Activated CD8-positive, alpha-beta T cell treated with anti-CD3 and anti-CD28 coated beads, Interleukin-2, amount 10 ng/mL, durations not matched to agents 7 days and 5 days (primary cell): ENCODE results near the gene SF3A2. TPM values are rescaled to one million over a fixed set of nuclear protein-coding genes. Genes with fewer than 3 reads are reported as not detected.

Source experiments
- ATAC-seq: fragments of 150-1000 bp; cut with Tn5 transposase; one replicate; pipeline ENCODE4 v1.10.0; 2021; ENCODE audit warnings: moderate library complexity
- CTCF ChIA-PET: fragments of 350-600 bp; sonication (Branson Sonifier 250); formaldehyde crosslinking; loops from one replicate; lab custom pipeline; 2021; ENCODE audit warnings: antibody characterized with exemption; lab: Charles Lee
- POLR2A ChIA-PET: fragments of 350-600 bp; sonication (Branson Sonifier 250); formaldehyde crosslinking; loops from one replicate; lab custom pipeline; 2021; ENCODE audit warnings: antibody characterized with exemption; lab: Charles Lee
- DNase-seq: peaks from one replicate; pipeline ENCODE4 v3.0.0-alpha.2; 2020
- H3K27ac Mint-ChIP-seq: one replicate; pipeline ENCODE4 v1.8.0; 2021; ENCODE audit warnings: mild to moderate bottlenecking, mixed read lengths
- H3K27me3 Mint-ChIP-seq: one replicate; pipeline ENCODE4 v1.8.0; 2021; ENCODE audit warnings: low read depth, mixed read lengths
- H3K36me3 Mint-ChIP-seq: one replicate; pipeline ENCODE4 v1.8.0; 2021; ENCODE audit warnings: low read depth, mixed read lengths
- H3K4me1 Mint-ChIP-seq: one replicate; pipeline ENCODE4 v1.8.0; 2021; ENCODE audit warnings: low read depth, mixed read lengths
- H3K4me3 Mint-ChIP-seq: one replicate; pipeline ENCODE4 v1.8.0; 2021; ENCODE audit warnings: mild to moderate bottlenecking, mixed read lengths
- H3K9me3 Mint-ChIP-seq: one replicate; pipeline ENCODE4 v1.8.0; 2022; ENCODE audit warnings: mixed read lengths; ENCODE audit not compliant: insufficient read depth
- total RNA-seq, 2 experiments: library from RNA; stranded (reverse); gene quantifications; one replicate each; pipeline ENCODE4 v1.2.3, GENCODE V29; 2021

SF3A2 gene
- total RNA-seq, 2 experiments from 2014 or later = 157 to 163 TPM

- DNase-seq = peak; percentile 46
- no peak overlapping the region for H3K4me3 Mint-ChIP-seq
- POLR2A ChIA-PET = no interaction called here
- ATAC-seq = no peak
- H3K27ac Mint-ChIP-seq = peak overlapping the region; percentile 58
- no peaks in the 10 kb centered on the region for H3K9me3 Mint-ChIP-seq
- no peaks in the 10 kb centered on the region for H3K27me3 Mint-ChIP-seq
- CTCF ChIA-PET = interaction anchor here (0.6 to 2.0 kb wide), 3 partner anchors 8 to 28 kb away, joined by 3 to 5 read pairs (median 4); no protein-coding TSS in a partner anchor
- H3K4me1 Mint-ChIP-seq = peaks cover 21% of the 10 kb centered on the region
- peaks cover 11% of the 10 kb centered on the region for H3K36me3 Mint-ChIP-seq
Observed at GRCh38 chr19:2266183-2266993, 29.8 kb downstream of the SF3A2 start.

- POLR2A ChIA-PET = interaction anchor here (1.5 kb wide), 1 partner anchor 9 kb away, joined by 6 read pairs; no protein-coding TSS in a partner anchor
- ATAC-seq (no peak), DNase-seq (no peak)
- Mint-ChIP-seq H3K4me1 (peaks cover 36% of the 10 kb centered on the region), H3K9me3 (no peaks in the 10 kb centered on the region), H3K27me3 (no peaks in the 10 kb centered on the region), H3K36me3 (peaks cover 26% of the 10 kb centered on the region), H3K27ac (no peak overlapping the region), H3K4me3 (peak overlapping the region; percentile 88)
- CTCF ChIA-PET = no interaction called here
Observed at GRCh38 chr19:2268480-2268830, 31.8 kb downstream of the SF3A2 start.

- Mint-ChIP-seq H3K4me3 (peak overlapping the region; percentile 88), H3K27me3 (no peaks in the 10 kb centered on the region), H3K9me3 (no peaks in the 10 kb centered on the region), H3K36me3 (peaks cover 30% of the 10 kb centered on the region), H3K4me1 (peaks cover 39% of the 10 kb centered on the region), H3K27ac (peak overlapping the region; percentile 88)
- no peak for ATAC-seq
- ChIA-PET POLR2A (interaction anchor here (1.5 kb wide), 1 partner anchor 9 kb away, joined by 6 read pairs; no protein-coding TSS in a partner anchor), CTCF (no interaction called here)
- no peak for DNase-seq
Observed at GRCh38 chr19:2268861-2269243, 32.2 kb downstream of the SF3A2 start.

GRCh38 chr19:2269244-2270156 lies 32.9 kb downstream of the SF3A2 start:
- H3K27ac Mint-ChIP-seq = peak overlapping the region; percentile 88
- peak; percentile 78 for ATAC-seq
- peaks cover 46% of the 10 kb centered on the region for H3K4me1 Mint-ChIP-seq
- ChIA-PET CTCF (interaction anchor here (0.9 kb wide), 1 partner anchor 159 kb away, joined by 3 read pairs; no protein-coding TSS in a partner anchor), POLR2A (interaction anchor here (0.6 to 2.9 kb wide), 19 partner anchors 8 to 353 kb away, joined by 3 to 30 read pairs (median 5); partner anchors contain the start of genes AMH, JSRP1, LMNB2 and LSM7)
- DNase-seq = peak; percentile 99
- H3K36me3 Mint-ChIP-seq = peaks cover 36% of the 10 kb centered on the region
- peak overlapping the region; percentile 88 for H3K4me3 Mint-ChIP-seq
- no peaks in the 10 kb centered on the region for H3K27me3 Mint-ChIP-seq
- no peaks in the 10 kb centered on the region for H3K9me3 Mint-ChIP-seq

GRCh38 chr19:2270157-2270422 lies 33.5 kb downstream of the SF3A2 start:
- ATAC-seq (no peak), DNase-seq (peak; percentile 59)
- no peaks in the 10 kb centered on the region for H3K9me3 Mint-ChIP-seq
- CTCF ChIA-PET = interaction anchor here (0.9 to 1.8 kb wide), 2 partner anchors 29 to 158 kb away, joined by 3 to 5 read pairs; no protein-coding TSS in a partner anchor
- H3K27ac Mint-ChIP-seq = peak overlapping the region; percentile 88
- peaks cover 49% of the 10 kb centered on the region for H3K4me1 Mint-ChIP-seq
- H3K4me3 Mint-ChIP-seq = peak overlapping the region; percentile 88
- POLR2A ChIA-PET = interaction anchor here (0.6 to 2.9 kb wide), 21 partner anchors 8 to 352 kb away, joined by 3 to 30 read pairs (median 5); partner anchors contain the start of genes AMH, GADD45B, JSRP1 and LMNB2
- peaks cover 38% of the 10 kb centered on the region for H3K36me3 Mint-ChIP-seq
- H3K27me3 Mint-ChIP-seq = no peaks in the 10 kb centered on the region

- ChIA-PET CTCF (interaction anchor here (0.9 to 1.8 kb wide), 2 partner anchors 30 to 157 kb away, joined by 3 to 5 read pairs; no protein-coding TSS in a partner anchor), POLR2A (interaction anchor here (0.6 to 2.9 kb wide), 19 partner anchors 9 to 351 kb away, joined by 3 to 30 read pairs (median 5); partner anchors contain the start of genes AMH, GADD45B, JSRP1 and LMNB2)
- ATAC-seq = peak; percentile 12
- peak overlapping the region; percentile 90 for H3K4me3 Mint-ChIP-seq
- no peaks in the 10 kb centered on the region for H3K9me3 Mint-ChIP-seq
- peak overlapping the region; percentile 88 for H3K27ac Mint-ChIP-seq
- DNase-seq = peak; percentile 75
- H3K36me3 Mint-ChIP-seq = peaks cover 39% of the 10 kb centered on the region
- H3K4me1 Mint-ChIP-seq = peaks cover 50% of the 10 kb centered on the region
- H3K27me3 Mint-ChIP-seq = no peaks in the 10 kb centered on the region
Observed at GRCh38 chr19:2270423-2271233, 34.0 kb downstream of the SF3A2 start.

GRCh38 chr19:2271234-2272103 lies 34.8 kb downstream of the SF3A2 start:
- ChIA-PET CTCF (interaction anchor here (1.3 to 1.8 kb wide), 4 partner anchors 10 to 36 kb away, joined by 4 to 7 read pairs (median 6); partner anchors contain the start of gene PLEKHJ1), POLR2A (interaction anchor here (0.6 to 2.9 kb wide), 14 partner anchors 11 to 414 kb away, joined by 3 to 10 read pairs (median 5); partner anchors contain the start of genes AMH, GADD45B, LMNB2 and LSM7)
- Mint-ChIP-seq H3K9me3 (no peaks in the 10 kb centered on the region), H3K4me3 (peak overlapping the region; percentile 90), H3K4me1 (peaks cover 46% of the 10 kb centered on the region), H3K36me3 (peaks cover 39% of the 10 kb centered on the region), H3K27me3 (no peaks in the 10 kb centered on the region), H3K27ac (peak overlapping the region; percentile 88)
- no peak for DNase-seq
- peak; percentile 3 for ATAC-seq

- Mint-ChIP-seq H3K4me1 (peaks cover 40% of the 10 kb centered on the region), H3K27me3 (no peaks in the 10 kb centered on the region), H3K27ac (peak overlapping the region; percentile 81), H3K9me3 (no peaks in the 10 kb centered on the region), H3K36me3 (peaks cover 43% of the 10 kb centered on the region), H3K4me3 (peak overlapping the region; percentile 70)
- peak; percentile 92 for DNase-seq
- ChIA-PET CTCF (interaction anchor here (0.8 to 2.6 kb wide), 12 partner anchors 11 to 117 kb away, joined by 3 to 25 read pairs (median 4); partner anchors contain the start of gene PLEKHJ1), POLR2A (interaction anchor here (0.8 to 1.9 kb wide), 4 partner anchors 16 to 54 kb away, joined by 3 to 6 read pairs (median 4); partner anchors contain the start of genes LSM7 and PLEKHJ1)
- peak; percentile 56 for ATAC-seq
Observed at GRCh38 chr19:2273356-2274184, 36.9 kb downstream of the SF3A2 start.

- H3K4me1 Mint-ChIP-seq = peaks cover 38% of the 10 kb centered on the region
- no peaks in the 10 kb centered on the region for H3K9me3 Mint-ChIP-seq
- DNase-seq (no peak), ATAC-seq (no peak)
- no peaks in the 10 kb centered on the region for H3K27me3 Mint-ChIP-seq
- ChIA-PET CTCF (interaction anchor here (0.8 to 2.6 kb wide), 12 partner anchors 11 to 119 kb away, joined by 3 to 25 read pairs (median 4); no protein-coding TSS in a partner anchor), POLR2A (interaction anchor here (0.6 to 1.9 kb wide), 4 partner anchors 16 to 54 kb away, joined by 3 to 6 read pairs (median 4); partner anchors contain the start of genes LSM7 and PLEKHJ1)
- H3K4me3 Mint-ChIP-seq = peak overlapping the region; percentile 70
- peaks cover 42% of the 10 kb centered on the region for H3K36me3 Mint-ChIP-seq
- H3K27ac Mint-ChIP-seq = peak overlapping the region; percentile 81
Observed at GRCh38 chr19:2274185-2274711, 37.6 kb downstream of the SF3A2 start.
